ENCODE results near the gene NRSN2. TPM values are rescaled to one million over a fixed set of nuclear protein-coding genes. Genes with fewer than 3 reads are reported as not detected.
A peak's percentile ranks its signal among the peaks of the same experiment; 100 is the strongest.
"Not testable (repeated sequence)": the region's sequence is repeated elsewhere in the genome, so short reads cannot be mapped to it uniquely, and the experiment has no call there.

The NRSN2 gene
- total RNA-seq, 1 experiment from 2014 or later: 24.3 TPM

DNA sequence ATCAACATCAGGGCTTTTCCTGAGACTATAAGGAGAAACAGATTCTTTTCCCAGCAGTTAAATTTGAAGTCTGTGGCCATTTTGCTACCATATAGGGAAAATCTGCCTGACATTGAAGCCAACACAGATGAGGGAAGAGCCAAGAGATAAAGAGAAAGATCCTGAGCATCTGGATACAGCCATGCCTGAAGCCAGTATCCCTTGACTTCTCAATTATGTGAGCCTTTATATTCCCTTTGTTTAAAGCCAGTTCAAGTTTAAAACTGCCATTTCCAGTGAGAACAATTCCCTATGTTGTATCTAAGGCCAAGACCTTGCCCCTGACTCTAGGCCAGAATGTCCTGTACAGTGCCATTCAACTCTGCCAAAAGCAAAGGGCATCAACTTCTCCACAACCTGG, 3.8 kb upstream of the NRSN2 start:
- DNase-seq: no peak
- Histone ChIP-seq H3K36me3 (no peaks in the 10 kb centered on the region; the same call in 1 of the 2 replicates), H3K27me3 (no peaks in the 10 kb centered on the region), H3K9me3 (peaks cover 6% of the 10 kb centered on the region), H3K4me3 (no peak overlapping the region)

DNA sequence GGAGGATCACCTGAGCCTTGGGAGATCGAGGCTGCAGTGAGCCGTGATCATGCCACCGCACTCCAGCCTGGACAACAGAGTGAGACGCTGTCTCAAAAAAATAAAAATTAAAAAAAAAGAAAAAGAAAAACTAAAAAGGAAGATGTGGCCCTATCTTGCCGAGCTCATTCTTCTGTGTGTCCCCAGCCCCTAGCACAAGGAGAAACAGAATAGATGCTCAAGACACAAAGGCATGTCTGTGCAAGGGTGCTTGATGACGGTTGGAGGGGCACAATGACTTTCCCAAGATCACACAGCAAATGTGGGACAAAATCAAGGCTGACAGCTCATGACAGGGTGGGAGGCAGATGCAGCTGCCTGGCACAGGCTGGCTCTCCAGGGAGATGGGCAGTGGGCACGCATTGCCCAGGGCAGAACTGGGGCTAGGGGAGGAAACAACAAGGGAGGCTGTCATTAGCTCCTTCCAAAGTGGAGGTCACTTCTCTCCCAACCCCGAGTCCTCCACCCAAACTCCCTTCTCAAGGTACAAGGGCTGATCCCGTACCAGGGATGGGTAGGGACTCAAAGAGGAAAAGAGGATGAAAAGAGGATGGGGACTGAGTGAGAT, 775 bp upstream of the NRSN2 start:
- Histone ChIP-seq H3K4me3 (peak overlapping the region; percentile 63), H3K36me3 (no peaks in the 10 kb centered on the region; the same call in 1 of the 2 replicates), H3K9me3 (peaks cover 6% of the 10 kb centered on the region), H3K27me3 (no peaks in the 10 kb centered on the region)
- DNase-seq: no peak

DNA sequence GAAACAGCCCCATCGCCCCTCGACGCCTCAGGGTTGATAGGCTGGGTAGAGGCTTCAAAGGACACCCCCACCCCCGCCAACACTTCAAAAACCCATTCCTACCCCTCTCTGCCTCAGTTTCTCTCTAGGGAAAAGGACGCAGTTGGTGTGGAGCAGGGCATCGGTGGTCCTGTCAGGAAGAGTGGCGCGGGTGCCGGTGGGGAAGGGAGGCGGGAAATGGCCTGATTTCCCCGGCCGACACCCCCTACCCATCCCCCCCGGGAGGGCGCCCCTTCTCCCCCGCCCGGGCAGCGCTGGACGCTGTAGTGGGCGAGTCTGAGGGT, 367 bp downstream of the NRSN2 start:
- Histone ChIP-seq H3K36me3 (no peaks in the 10 kb centered on the region; the same call in 1 of the 2 replicates), H3K27me3 (no peaks in the 10 kb centered on the region), H3K4me3 (peak overlapping the region; percentile 63), H3K9me3 (peaks cover 2% of the 10 kb centered on the region)
- DNase-seq: no peak

DNA sequence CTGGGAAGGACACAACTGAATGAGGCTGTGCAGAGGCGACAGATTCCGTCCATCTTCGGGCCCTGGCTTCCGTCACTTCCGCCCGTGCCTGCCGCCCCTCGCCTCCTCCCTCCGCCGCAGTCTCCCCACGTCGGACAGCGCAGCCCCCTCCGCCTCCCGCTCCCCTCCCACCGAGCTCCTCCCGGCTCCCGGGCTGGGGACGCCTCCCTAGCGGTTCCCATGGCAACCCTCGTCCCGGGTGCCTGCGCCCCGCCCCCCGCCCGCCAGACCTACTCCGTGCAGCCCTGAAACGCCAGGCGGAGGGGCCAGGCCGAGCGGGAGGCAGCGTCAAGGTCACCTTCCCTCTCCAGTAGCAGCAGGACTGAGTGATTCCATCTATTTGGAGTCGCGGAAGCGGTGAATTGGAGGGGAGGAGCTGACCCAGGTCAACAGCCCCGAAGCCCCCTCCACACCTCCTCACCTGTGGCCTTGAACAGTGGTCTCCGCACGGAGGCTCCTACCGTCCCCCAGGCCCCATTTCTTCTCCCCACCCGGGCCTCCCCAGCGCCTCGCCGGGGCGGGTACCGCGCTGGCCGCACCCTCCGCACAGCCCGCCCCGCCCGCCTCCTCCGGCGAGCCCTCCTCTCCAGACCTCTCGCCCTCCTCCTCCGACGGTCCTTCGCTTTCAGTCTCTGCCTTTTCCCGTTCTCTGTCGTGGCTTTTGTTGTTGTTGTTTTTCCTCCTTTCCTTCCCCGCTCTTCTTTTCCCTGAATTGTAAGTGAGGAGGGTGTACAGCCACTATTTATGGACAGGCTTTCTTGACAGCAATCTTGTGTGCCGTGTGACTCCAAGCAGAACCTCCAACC, 951 bp downstream of the NRSN2 start:
- H3K4me3 ChIP-seq: peak overlapping the region; percentile 63
- no peaks in the 10 kb centered on the region for H3K27me3 ChIP-seq
- peaks cover 2% of the 10 kb centered on the region; the same call in 1 of the 2 replicates for H3K9me3 ChIP-seq
- peak; percentile 93 for DNase-seq
- H3K36me3 ChIP-seq: no peaks in the 10 kb centered on the region; the same call in 1 of the 2 replicates

DNA sequence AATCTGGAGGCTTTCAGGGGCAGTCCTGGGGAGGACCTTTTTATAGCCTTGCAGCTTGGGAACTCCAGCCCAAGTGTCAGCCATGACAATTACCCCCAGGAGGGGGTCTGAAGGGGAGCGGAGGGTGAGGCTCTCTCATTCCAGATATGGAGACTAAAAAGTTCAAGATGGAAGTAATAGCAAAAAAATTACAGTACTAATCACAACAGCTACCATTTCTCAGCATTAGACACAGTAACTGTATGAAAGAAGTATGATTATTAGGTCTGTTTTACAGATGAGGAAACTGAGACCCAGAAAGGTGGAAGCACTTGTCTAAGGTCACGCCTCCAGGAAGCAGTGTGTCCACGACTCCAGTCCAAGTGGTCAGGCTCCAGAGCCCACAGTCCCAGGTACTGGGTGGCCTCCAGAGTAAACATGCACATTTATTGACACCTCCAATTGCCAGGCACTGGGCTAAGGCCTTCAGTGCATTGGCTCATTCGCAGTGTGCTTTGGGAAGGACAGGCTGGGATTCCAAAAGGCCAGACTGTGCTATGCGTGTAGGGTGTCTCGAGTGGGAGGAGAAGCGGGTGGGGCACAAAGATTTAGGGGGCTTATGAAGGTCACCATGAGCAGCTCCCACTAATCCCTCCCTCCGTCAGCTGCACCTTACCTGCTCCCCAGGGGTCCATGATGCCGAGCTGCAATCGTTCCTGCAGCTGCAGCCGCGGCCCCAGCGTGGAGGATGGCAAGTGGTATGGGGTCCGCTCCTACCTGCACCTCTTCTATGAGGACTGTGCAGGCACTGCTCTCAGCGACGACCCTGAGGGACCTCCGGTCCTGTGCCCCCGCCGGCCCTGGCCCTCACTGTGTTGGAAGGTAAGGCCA, 2.3 kb downstream of the NRSN2 start:
- Histone ChIP-seq H3K27me3 (no peaks in the 10 kb centered on the region), H3K9me3 (peaks cover 2% of the 10 kb centered on the region; the same call in 1 of the 2 replicates), H3K4me3 (no peak overlapping the region), H3K36me3 (no peaks in the 10 kb centered on the region; the same call in 1 of the 2 replicates)
- DNase-seq: no peak

DNA sequence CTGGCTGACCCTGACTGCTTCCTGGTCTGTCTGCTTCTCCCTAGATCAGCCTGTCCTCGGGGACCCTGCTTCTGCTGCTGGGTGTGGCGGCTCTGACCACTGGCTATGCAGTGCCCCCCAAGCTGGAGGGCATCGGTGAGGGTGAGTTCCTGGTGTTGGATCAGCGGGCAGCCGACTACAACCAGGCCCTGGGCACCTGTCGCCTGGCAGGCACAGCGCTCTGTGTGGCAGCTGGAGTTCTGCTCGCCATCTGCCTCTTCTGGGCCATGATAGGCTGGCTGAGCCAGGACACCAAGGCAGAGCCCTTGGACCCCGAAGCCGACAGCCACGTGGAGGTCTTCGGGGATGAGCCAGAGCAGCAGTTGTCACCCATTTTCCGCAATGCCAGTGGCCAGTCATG, 6.3 kb downstream of the NRSN2 start:
- no peaks in the 10 kb centered on the region for H3K9me3 ChIP-seq
- no peaks in the 10 kb centered on the region for H3K36me3 ChIP-seq
- no peak overlapping the region for H3K4me3 ChIP-seq
- H3K27me3 ChIP-seq: no peaks in the 10 kb centered on the region
- no peak for DNase-seq

DNA sequence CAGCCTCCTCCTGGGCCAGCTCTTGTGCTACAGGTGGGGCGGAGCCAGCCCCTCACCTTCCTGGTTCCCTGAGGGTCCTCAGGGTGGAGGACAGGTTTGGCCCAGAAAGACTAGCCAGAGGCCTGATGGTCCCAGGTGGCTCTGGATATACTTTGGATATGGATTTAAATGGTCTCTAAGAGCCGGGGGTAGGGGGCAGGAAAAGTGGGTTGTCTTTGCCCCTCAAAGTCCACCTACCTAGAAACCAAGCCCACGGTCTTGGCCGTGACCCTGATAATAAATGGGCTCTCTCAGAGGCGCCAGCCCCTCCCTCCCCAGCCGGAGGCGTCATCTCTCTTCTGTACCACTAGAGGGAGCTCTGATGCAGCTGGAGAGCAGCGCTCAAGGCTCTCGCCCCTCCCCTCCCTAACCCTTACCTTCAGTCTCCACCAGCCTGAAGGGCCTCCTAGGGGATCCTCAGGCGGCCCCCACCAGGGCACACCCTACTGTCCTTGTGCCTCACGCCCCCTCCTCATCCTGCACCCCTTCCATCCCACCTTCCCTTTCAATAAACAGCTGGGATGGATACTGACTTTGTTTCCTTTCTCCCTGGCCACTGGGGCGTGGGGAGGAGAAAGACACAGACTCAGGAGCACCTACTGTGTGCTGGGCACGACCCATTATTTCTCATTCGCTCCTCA, 7.5 kb downstream of the NRSN2 start:
- peak; percentile 30 for DNase-seq
- H3K4me3 ChIP-seq: no peak overlapping the region
- no peaks in the 10 kb centered on the region for H3K9me3 ChIP-seq
- H3K36me3 ChIP-seq: no peaks in the 10 kb centered on the region
- H3K27me3 ChIP-seq: no peaks in the 10 kb centered on the region

DNA sequence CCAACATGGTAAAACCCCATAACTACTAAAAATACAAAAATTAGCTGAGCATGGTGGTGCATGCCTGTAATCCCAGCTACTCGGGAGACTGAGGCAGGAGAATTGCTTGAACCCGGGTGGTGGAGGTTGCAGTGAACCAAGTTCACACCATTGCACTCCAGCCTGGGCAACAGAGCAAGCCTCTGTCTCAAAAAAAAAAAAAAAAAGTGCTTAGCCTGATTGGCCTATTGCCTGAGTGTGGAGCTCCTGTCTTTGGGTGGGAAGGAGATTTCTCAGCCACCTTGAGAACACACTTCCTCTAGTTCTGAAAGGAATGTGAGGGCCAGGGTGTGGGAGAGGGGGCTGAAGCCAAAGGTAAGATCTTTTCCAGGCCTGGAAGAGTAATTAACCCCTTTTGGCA, 9.2 kb downstream of the NRSN2 start:
- not testable (repeated sequence) for H3K36me3 ChIP-seq, H3K9me3 ChIP-seq, H3K4me3 ChIP-seq, H3K27me3 ChIP-seq, DNase-seq

DNA sequence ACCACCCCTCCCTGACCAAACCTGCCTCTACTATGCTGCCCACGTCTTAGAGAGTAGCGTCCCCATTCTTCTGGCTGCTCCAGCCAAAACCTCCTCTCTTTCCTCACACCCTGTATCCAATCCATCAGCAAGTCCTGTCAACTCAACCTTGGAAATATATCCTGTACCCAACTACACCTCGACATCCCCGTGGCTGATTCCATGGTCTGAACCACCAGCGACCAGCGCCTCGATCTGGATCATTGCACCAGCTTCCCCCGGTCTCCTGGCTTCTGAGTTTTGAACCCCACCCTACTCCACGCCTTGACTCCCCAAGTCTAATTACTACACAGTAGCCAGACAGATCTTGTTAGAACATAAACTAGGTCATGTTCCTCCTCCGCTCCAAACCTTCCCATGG, 9.8 kb downstream of the NRSN2 start:
- no peaks in the 10 kb centered on the region for H3K36me3 ChIP-seq
- H3K27me3 ChIP-seq: no peaks in the 10 kb centered on the region
- no peak for DNase-seq
- H3K9me3 ChIP-seq: no peaks in the 10 kb centered on the region
- no peak overlapping the region for H3K4me3 ChIP-seq

DNA sequence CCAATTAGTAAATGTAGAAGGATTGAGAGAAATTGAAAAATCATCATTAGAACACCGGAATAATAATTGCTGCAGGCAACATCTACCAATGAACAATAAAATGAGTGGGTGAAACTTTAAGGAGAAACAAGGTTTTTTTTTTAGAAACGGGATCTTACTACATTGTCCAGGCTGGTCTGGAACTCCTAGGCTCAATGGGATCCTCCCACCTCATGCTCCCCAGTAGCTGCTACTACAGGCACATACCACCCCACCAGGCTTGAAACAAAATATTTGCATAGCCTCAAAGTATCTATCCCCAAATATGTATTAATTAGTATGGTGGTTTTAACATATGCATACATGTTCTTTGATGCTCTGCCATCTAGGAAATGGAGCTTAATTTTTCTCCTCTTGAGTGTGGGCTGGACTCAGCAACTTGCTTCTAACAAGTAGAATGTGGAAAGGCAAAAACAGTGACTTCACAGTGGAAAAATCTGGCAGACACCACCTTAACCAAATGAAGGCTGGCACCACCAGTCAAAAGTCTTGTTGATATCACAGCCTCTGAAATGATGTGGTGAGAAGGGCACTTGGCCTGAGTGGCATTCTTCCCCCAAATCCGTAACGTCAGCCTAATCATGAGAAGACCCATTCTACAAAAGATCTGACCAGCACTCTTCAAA, 12.1 kb downstream of the NRSN2 start:
- Histone ChIP-seq H3K36me3 (no peaks in the 10 kb centered on the region), H3K9me3 (no peaks in the 10 kb centered on the region), H3K4me3 (no peak overlapping the region), H3K27me3 (no peaks in the 10 kb centered on the region)
- no peak for DNase-seq

DNA sequence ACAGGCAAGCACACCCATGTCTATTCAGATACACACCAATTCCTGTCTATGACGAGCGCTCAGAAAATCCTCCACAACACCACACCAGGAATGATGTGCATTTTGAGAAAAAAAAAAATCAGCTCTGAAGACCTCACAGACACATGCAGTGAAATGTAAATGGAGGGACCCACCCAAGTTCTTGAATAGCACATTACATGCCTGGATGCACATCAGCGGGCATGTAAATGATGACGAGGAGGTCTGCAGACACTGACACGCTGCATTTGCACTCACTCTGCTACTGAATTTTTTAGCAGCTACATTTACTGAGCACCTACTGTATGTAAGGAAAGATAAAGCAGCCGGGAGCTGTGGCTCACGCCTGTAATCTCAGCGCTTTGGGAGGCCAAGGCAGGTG, 14.7 kb downstream of the NRSN2 start:
- DNase-seq: no peak
- Histone ChIP-seq H3K9me3 (no peaks in the 10 kb centered on the region), H3K36me3 (no peaks in the 10 kb centered on the region), H3K4me3 (no peak overlapping the region), H3K27me3 (no peaks in the 10 kb centered on the region)

DNA sequence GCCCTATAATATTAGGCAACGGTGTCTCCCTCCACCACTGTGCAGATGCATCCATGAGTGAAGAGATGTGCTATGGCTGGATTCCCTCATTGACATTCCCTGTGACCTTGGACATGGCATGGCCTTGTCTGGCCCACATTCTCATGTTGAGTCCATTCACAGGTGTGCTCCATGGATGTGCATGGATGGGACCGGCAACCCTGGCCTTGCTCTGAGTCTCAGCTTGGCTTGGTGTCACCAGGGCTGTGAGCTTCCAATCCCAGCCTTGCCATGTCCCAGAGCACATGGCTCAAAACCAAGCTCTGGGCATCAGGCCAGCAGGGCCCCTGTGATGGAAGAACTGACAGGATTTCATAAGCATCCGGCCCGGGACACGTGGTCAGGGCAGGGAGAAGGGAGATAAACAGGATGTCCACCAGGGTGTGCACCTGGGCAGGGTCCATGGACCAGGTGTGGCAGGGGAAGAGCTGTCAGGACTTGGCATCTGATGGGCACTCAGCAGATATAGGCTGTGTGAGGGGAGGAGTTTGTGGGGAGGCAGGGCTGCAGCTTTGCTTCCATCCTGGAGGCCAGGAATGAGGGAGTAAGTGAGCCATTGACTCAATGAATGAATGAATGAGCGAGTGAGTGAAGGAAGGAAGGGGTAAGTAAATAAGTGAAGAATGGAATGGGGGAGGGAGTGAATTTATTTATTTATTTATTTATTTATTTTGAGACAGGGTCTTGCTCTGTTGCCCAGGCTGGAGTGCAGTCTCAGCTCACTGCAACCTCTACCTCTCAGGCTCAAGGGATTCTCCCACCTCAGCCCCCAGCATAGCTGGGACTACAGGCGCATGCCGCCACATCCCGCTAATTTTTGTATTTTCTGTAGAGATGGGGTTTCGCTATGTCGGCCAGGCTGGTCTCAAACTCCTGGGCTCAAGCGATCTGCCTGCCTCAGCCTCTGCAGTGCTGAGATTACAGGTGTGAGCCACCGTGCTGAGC, 15.7 kb downstream of the NRSN2 start:
- H3K4me3 ChIP-seq: no peak overlapping the region
- DNase-seq: peak; percentile 48
- H3K27me3 ChIP-seq: no peaks in the 10 kb centered on the region
- no peaks in the 10 kb centered on the region for H3K36me3 ChIP-seq
- H3K9me3 ChIP-seq: no peaks in the 10 kb centered on the region

DNA sequence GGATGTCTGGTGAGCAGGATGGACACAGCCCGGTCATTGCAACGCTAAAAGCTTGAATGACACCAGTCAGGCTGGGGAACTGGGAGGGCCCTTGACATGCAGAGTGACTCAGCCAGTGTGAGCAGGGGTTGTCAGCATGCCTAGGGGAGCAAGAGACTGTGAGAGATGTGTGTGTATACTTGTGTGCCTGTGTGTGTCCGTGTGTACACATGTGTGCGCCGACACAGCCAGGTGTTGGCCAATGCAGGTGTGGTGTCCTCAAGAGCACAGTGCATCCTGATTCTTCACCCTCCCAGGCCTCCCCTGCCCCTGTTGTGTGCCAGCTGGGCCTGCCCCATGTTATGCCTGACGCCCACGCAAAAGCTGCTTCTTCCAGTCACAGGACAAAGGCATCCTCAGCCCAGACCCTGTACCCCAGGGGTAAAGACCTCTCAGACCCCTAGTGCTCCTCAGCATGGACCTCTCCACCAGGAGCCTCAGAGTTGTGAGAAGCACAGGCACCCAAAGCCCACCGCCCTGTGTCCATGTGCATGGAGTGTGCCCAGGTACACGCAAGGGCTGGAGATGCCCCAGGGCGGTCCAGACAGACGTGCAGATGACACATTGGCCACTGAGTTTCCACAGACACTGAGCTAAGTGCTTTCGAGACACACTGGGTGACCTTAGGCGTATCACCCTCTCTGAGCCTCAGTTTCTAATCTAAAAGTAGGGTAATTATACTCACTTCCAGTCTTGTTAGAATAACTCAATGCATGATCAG, 16.6 kb downstream of the NRSN2 start:
- no peak overlapping the region for H3K4me3 ChIP-seq
- no peaks in the 10 kb centered on the region for H3K9me3 ChIP-seq
- DNase-seq: no peak

DNA sequence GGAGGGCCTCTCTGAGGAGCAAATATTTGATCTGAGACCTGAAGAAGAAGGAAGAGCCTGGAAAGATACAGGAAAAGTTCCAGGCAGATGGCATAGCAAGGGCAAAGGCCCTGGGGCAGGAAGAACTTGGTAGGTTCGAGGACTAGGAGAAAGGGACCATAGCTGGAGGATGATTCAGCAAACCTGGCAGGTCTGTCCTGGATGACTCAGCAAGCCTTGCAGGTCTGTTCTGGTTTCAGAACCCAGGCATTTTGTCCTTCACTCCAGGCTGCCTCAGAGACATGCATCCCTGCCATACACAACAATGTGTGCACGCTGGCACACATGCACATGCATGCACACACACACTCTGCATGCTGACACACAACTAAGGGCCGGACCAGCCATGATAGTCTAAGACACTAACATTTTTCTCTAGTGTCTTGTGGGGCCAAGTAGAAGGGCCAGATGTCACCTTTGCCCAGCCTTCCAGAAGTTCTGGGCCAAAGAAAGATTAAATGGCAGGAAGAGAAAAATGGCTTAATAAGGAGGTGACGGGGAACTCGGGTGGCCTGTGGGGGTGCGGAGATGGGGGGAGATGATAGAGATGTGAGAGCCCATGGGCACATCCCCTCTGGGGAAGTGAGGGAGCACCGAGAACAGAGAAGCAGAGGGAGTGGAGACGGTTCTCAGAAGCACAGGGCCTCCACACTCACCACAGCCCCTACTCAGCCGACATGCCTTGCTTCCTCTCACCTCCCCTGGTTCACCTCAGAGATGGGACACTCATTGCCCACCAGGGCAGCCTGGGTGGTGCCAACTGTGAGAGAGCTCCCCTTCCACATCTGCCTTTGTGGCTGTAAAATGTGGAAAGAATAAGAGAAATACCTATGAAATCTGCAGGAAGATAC, 18.2 kb downstream of the NRSN2 start:
- Histone ChIP-seq H3K4me3 (no peak overlapping the region), H3K9me3 (no peaks in the 10 kb centered on the region), H3K27me3 (no peaks in the 10 kb centered on the region), H3K36me3 (no peaks in the 10 kb centered on the region)
- peak; percentile 45 for DNase-seq

More for the DNA sequence above, 16.6 kb downstream of the NRSN2 start:
- no peaks in the 10 kb centered on the region for H3K27me3 ChIP-seq
- no peaks in the 10 kb centered on the region for H3K36me3 ChIP-seq

Data from MG63 (cell line).